GM21529 (cell line): Measurements from ENCODE around the gene MANBA.

Source experiments
- ATAC-seq: cut with Tn5 transposase; IDR thresholded peaks from one replicate; pipeline ENCODE4 v1.9.1; 2021; ENCODE audit not compliant: unreplicated experiment

The MANBA gene

GRCh38 chr4:102683881-102684609 is 76.7 kb downstream of the MANBA start:
- no peak for ATAC-seq

DNA sequence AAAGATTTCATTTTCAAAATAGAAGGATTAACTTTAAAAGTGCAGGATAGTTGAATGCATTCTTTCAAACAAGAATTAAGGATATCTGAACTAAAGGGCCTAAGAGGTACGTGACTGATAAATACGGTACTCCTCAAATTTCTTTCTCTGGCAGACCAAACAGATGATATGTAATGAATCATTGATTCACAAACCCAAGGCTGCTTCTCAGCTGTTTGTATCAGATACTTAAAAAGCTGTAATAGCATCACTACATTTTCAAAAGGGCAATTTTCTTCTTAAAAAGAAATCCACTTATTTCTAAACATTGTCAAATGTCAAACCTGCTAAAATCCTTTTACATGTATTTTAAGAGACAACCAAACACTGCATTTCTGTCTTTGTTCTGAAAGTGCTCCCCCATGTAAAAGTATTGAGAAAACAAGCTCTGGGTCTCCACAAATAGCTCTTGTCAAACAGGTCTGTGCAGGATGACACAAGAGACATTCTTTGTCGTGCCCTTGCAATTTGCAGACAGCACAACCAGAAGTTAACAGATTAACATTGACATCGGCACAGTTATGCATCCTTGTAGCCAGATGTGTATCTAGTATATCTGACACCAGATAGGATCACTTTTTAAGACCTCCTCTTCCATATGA is 82.0 kb downstream of the MANBA start:
- no peak for ATAC-seq

- no peak for ATAC-seq
Measured at GRCh38 chr4:102678107-102678506, 82.7 kb downstream of the MANBA start.

DNA sequence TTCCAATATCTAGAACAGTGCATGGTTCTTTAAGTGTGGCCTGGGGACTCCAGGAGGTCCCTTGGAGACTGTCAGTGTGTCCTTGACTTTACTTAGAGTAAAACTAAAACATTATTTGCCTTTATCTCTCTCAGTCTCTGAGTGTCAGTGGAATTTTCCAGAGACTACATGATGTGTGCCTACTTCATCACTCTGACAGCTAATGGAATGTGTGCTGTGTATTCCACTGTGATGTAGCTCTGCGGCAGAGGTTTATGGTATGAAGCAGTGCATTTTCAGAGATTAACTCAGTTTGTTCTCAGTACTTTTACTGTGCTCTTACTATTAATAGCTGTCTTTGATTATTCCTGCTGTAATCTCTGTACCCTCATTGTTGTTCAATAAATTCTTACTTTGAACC is 85.6 kb downstream of the MANBA start:
- ATAC-seq, result no peak

- no peak for ATAC-seq
Measured at GRCh38 chr4:102667001-102667400, 93.8 kb downstream of the MANBA start.

DNA sequence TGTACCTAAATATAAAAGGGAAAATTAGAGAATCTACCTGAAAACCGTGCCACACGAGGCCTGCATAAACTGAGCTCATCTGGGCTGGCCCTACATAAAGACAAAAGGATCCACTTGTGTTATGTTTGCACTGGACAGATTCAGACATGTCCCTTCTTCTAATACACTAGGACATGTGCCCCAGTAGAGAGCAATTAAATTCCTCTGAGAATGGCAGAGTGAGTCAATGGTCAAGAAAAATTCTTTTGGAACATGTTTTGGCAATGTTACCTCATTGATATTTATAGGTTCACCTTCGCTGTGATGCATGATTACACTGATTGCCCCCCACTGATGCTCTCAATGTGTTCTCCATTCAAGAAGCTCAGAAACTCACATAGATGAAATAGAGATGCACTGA is 95.2 kb downstream of the MANBA start:
- ATAC-seq, result no peak

GRCh38 chr4:102663073-102663472 is 97.7 kb downstream of the MANBA start:
- no peak for ATAC-seq

- ATAC-seq, result no peak
Measured at GRCh38 chr4:102657206-102657605, 103.6 kb downstream of the MANBA start.

- no peak for ATAC-seq
Measured at GRCh38 chr4:102647117-102647516, 113.7 kb downstream of the MANBA start.

- no peak for ATAC-seq
Measured at GRCh38 chr4:102642631-102643298, 118.0 kb downstream of the MANBA start.

GRCh38 chr4:102641793-102642192 is 119.0 kb downstream of the MANBA start:
- ATAC-seq, result no peak

GRCh38 chr4:102640669-102641068 is 120.1 kb downstream of the MANBA start:
- no peak for ATAC-seq

DNA sequence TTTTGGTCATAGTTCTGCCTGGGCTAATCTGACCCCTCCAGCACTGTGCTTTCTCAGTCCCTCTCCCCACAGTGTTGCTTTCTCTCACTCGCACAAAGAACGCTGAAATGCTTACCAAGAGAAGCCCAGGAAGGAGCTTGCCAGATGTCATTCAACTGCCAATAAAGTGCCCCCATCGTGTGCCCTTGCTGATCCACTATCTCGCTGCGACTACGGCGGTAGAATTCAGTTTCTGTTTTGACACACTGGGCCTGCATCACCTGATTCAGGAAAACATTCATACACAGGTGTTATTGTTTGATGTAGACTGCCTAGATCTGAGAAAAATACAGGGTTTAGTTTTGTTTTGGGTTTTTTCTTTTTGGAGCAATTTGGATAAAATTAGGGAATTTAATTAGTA is 121.2 kb downstream of the MANBA start:
- ATAC-seq, result no peak

- no peak for ATAC-seq
Measured at GRCh38 chr4:102638621-102639020, 122.1 kb downstream of the MANBA start.

GRCh38 chr4:102637391-102637790 is 123.4 kb downstream of the MANBA start:
- no peak for ATAC-seq

DNA sequence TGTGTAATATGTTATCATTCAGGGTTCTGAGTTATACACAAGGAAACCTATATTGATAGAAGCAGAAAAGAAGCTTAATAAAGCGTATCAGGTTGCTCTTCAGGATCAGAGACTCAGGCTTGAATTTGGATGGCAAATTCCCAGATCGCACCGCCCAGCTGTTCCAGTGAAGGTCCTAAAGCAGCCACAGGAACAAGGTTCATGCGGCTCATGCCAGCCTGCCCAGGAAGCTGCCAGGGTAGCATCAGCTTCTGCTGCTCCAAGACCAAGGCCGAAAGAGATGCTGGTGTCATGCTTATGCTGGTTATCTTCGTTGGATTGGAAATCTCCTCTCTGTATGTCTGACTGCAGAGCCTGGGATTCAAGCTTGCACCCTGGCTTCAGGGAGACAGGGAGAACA is 127.7 kb downstream of the MANBA start:
- ATAC-seq, result no peak

- no peak for ATAC-seq
Measured at GRCh38 chr4:102632241-102633065, 128.3 kb downstream of the MANBA start.

DNA sequence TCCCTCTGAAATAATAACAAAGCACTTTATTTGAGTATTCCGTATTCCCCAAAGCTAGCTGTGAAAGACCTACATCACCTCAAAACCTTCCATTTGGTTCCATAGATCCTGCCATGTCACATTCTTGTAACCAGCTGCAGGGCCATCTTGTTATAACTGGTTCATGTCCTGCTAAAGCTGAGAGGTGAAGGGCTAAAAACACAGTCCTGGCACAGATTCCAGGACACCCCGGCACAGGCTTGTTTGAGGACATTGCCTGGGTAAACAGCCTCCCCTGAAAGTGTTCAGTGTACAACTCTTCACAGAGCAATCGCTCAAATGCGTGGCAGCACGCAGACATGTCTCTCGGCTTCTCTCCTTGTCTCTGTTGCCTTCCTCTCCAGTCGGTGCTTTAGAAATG is 129.2 kb downstream of the MANBA start:
- ATAC-seq, result no peak

DNA sequence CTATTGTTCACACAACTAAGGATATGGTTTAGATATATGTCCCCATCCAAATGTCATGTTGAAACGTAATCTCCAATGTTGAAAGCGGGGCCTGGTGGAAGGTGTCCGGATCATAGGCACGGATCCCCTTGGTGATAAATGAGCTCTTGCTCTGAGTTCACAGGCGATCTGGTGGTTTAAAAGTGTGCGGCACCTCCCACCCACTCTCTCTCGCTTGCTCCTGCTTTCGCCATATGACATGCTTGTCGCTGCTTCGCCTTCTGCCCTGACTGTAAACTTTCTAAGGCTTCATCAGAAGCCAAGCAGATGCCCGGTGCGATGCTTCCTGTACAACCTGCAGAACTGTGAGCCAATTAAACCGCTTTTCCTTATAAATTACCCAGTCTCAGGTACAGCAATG is 131.1 kb downstream of the MANBA start:
- ATAC-seq, result no peak

DNA sequence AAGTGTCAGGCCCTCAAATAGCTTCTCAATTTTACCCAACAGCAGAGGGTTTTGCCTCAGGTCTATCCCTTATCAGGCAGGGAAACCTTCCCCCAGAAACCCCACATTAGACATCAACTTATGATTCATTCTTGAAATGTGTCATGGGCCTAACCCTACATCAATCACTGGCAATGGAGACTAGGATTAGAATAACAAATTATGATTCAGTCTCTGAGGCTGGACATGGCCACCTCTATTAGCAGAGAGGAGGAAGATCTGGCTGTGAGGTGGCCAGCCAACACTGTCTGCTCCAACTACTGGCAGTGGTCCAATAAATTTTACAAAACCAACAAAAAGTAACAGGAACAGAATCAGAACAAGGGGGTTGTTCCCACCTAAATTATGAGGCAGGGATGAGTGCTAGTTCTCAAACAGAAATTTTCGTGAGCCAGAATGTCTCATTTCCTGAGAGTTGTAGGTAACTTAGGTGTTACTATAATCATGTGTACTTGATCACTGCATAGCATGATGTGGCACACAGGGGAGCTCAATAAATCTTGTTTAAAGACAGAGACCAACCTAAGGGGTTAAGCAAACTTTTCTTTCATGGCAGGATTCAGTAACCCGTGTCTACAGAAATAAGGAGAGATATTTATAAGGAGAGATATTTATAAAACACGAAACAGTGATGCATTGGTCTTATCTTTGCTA is 132.8 kb downstream of the MANBA start:
- peak; percentile 52 for ATAC-seq
